Stimulated activated CD4-positive, alpha-beta T cell treated with anti-CD3 and anti-CD28 coated beads, Interleukin-15, amount 100 ng/mL, for 1 hour (primary cell): Measurements from ENCODE around the gene RGS7.
"Not testable (repeated sequence)": the region's sequence is repeated elsewhere in the genome, so short reads cannot be mapped to it uniquely, and the experiment has no call there.

Source experiments
- DNase-seq, 2 donors: peaks; one replicate each; pipeline ENCODE4 v3.0.0-alpha.2; 2020; ENCODE audit warnings: low read depth in 1 of 2, low spot score in 1 of 2

The RGS7 gene

GRCh38 chr1:240797050-240797449 lies 560.0 kb downstream of the RGS7 start:
- DNase-seq: no peak

- DNase-seq: no peak
Measured at GRCh38 chr1:240794046-240794843, 562.8 kb downstream of the RGS7 start.

GRCh38 chr1:240792915-240793529 lies 564.0 kb downstream of the RGS7 start:
- no peak for DNase-seq

GRCh38 chr1:240790856-240791255 lies 566.1 kb downstream of the RGS7 start:
- DNase-seq: no peak

GRCh38 chr1:240786880-240787279 lies 570.1 kb downstream of the RGS7 start:
- DNase-seq: no peak

- DNase-seq: no peak
Measured at GRCh38 chr1:240784776-240785175, 572.2 kb downstream of the RGS7 start.

GRCh38 chr1:240783728-240784137 lies 573.3 kb downstream of the RGS7 start:
- DNase-seq: not testable (repeated sequence)

- DNase-seq: no peak
Measured at GRCh38 chr1:240776237-240776636, 580.8 kb downstream of the RGS7 start.

GRCh38 chr1:240772131-240772530 lies 584.9 kb downstream of the RGS7 start:
- no peak for DNase-seq

GRCh38 chr1:240771450-240771849 lies 585.6 kb downstream of the RGS7 start:
- DNase-seq: no peak

- DNase-seq: no peak
Measured at GRCh38 chr1:240768979-240769378, 588.0 kb downstream of the RGS7 start.

GRCh38 chr1:240766831-240767230 lies 590.2 kb downstream of the RGS7 start:
- DNase-seq: no peak

GRCh38 chr1:240765732-240766363 lies 591.2 kb downstream of the RGS7 start:
- no peak for DNase-seq

GRCh38 chr1:240763771-240764170 lies 593.2 kb downstream of the RGS7 start:
- no peak for DNase-seq

GRCh38 chr1:240763095-240763494 lies 593.9 kb downstream of the RGS7 start:
- not testable (repeated sequence) for DNase-seq

- not testable (repeated sequence) for DNase-seq
Measured at GRCh38 chr1:240762471-240762987, 594.5 kb downstream of the RGS7 start.

GRCh38 chr1:240758777-240759176 lies 598.2 kb downstream of the RGS7 start:
- DNase-seq: not testable (repeated sequence)

GRCh38 chr1:240758296-240758695 lies 598.7 kb downstream of the RGS7 start:
- no peak for DNase-seq

GRCh38 chr1:240747907-240748306 lies 609.1 kb downstream of the RGS7 start:
- no peak for DNase-seq

GRCh38 chr1:240743705-240744104 lies 613.3 kb downstream of the RGS7 start:
- DNase-seq: no peak

GRCh38 chr1:240739754-240740153 lies 617.3 kb downstream of the RGS7 start:
- no peak for DNase-seq

GRCh38 chr1:240739139-240739538 lies 617.9 kb downstream of the RGS7 start:
- no peak for DNase-seq
